ENCODE measurements around the gene TBKBP1.

DNA sequence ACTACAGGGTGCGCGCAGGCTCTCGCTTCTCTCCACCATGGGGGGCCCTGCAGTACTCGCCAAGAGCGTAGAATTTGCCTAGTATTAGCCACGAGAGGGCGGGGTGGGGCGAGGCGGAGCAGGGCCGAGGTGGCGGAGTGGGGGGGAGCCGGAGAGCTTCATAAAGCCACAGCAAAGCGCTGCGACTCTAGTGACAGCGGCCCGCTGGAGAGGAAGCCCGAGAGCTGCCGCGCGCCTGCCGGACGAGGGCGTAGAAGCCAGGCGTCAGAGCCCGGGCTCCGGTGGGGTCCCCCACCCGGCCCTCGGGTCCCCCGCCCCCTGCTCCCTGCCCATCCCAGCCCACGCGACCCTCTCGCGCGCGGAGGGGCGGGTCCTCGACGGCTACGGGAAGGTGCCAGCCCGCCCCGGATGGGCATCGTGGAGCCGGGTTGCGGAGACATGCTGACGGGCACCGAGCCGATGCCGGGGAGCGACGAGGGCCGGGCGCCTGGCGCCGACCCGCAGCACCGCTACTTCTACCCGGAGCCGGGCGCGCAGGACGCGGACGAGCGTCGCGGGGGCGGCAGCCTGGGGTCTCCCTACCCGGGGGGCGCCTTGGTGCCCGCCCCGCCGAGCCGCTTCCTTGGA is 39.2 kb downstream of the TBKBP1 start, which contains the start of gene TBX21:
- TF ChIP-seq, protein P1, sequence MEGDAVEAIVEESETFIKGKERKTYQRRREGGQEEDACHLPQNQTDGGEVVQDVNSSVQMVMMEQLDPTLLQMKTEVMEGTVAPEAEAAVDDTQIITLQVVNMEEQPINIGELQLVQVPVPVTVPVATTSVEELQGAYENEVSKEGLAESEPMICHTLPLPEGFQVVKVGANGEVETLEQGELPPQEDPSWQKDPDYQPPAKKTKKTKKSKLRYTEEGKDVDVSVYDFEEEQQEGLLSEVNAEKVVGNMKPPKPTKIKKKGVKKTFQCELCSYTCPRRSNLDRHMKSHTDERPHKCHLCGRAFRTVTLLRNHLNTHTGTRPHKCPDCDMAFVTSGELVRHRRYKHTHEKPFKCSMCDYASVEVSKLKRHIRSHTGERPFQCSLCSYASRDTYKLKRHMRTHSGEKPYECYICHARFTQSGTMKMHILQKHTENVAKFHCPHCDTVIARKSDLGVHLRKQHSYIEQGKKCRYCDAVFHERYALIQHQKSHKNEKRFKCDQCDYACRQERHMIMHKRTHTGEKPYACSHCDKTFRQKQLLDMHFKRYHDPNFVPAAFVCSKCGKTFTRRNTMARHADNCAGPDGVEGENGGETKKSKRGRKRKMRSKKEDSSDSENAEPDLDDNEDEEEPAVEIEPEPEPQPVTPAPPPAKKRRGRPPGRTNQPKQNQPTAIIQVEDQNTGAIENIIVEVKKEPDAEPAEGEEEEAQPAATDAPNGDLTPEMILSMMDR (IDR thresholded peaks at IDR 0.05): no peak
- no peak for TF ChIP-seq POLR2A (IDR thresholded peaks at IDR 0.05)

Measured in breast epithelium (tissue), 3 donors.